Bone marrow (tissue), 2 donors: ENCODE data around the gene MOB3B.

ENCODE experiments used
- DNase-seq, 2 donors: peaks; one replicate each; lab custom pipeline; 2025; lab: John Stamatoyannopoulos, UW

The MOB3B gene

DNA sequence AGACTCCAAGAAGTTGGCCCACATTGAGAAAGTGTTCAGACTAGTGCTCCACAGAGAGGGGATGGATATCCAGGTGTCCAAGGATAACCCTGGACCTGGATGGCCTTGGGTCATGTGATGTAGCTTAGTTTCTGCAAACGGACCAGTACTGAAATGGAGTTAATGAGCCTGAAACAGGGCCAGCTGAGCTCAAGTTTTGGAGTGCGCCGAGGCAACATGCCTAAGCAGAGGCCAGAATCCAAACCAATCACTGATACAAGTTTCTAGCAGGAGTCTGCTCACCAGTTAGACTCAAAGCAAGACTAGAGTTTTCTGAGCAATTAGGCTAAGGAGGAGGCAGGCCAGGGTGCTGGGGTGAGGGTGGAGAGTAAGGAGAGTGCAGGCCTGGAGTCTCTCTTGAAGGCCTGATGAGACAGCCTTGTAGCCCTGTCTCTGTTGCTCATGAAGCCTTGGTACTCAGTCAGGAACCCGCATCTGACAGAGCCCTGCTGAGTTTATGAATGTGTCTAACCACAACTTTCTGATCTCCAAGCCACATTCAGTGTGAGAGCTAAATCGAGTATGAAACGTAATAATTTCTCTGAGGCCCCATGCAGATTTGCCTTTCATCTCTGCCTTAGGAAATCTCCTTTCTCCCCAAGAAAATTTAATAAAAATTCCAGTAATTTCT is 163.8 kb downstream of the MOB3B start:
- DNase-seq, result no peak

DNA sequence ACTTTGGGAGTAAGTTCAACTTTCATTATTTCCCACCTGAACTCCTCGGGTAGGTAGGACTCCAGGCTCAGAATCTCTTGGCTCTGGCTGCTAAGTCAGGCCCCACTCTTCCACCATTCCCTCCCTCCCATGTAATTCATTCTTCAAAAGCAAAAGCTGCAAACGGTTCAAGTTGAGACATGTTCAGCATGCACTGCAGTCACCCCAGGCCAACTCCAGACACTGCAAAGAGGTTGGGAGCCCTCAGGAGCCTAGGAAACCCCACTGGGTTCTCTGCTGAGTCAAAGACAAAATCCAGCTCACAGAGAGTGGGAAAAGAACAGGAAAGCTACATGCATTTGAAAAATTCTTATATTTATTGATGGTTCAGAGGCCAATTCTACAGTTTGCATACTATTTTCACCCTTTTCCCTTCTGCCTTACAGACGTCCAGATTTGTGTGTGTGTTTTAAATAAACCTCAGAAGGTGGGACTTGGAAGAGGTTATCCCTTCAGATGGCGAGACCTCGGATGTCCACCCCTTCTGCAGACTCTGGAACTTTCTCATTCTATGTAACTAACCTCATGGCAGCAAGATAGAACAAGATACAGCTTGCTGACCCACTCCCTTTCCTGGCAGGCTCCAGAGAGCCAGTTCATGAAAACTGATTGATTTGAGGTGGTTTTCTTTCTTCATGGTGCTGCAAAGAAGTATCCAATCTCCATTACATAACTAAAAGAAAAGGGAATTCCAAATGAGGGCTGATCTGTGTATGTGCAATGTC is 167.0 kb downstream of the MOB3B start:
- no peak for DNase-seq

DNA sequence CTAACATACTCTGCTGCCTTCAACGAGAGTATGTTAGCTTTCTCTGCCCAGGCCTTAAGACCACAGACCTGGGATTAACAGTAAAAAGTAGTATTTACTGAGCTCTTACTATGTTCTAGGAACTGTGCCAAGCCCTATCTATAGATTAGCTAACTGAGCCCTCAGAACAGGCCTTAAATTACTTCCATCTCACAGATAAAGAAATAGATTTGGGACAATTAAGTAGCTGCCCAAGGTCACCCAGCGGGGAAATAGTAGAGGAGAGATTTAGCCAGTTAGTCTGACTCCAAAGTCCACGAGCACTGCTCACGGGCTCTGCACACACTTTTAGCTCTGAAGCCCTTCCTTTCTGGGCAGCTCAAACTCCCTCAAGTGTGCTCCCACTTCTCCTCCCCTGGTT is 168.1 kb downstream of the MOB3B start:
- DNase-seq, result no peak

DNA sequence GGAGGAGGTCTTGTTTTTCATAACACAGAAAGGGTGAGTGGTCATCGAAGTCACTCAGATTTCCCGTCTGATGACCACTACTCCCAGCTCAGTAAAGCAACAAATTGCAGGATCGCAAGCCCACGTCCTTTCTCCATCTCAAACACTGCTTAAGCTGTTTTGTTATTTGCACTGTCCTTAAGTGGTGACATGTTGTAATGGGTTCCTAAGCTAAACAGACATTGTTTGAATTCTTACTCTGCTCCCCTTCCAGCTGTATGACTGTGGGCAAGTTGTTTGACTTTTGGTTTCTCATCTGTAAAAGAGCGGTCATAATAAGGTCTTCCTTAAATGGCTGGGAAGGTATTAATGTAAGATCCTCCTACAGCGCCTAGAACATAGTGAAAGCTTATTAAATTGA is 169.9 kb downstream of the MOB3B start:
- DNase-seq, result no peak

DNA sequence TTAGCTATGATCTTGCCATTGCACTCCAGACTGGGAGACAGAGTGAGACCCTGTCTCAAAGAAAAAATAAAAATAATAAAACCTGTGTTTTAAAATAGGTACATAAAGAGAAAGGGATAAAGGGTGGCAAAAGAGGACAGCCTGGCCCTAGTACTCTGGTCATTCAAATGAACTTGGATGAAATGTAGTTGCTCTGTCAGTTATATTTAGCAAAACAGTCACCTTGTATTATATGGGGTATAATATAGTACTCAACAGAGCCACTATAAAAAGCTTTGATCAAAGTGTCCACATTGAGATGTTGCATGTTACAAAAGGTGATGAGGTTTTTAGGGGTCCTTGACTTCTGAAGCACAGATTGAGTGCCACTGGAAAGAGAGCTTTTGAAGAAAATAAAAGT is 171.6 kb downstream of the MOB3B start:
- no peak for DNase-seq

DNA sequence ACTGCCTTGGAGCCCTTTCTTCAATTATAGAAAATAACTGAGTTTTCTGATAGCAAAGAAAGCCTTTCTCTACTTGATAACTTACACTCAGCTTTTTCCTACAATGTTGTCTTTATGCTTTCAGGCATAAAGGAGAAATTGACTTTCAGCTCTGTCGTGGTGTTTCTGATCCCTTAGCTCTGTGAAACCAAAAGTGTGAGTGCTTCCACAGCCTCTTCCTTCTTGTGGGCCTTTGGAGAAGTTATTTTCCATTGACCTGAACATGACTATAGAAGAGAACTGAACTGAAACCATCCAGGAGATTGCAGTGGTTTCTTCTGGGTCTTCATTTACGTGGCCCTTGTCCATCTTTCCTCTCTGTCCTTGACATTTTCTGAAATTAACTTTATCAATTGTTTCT is 173.2 kb downstream of the MOB3B start:
- no peak for DNase-seq

DNA sequence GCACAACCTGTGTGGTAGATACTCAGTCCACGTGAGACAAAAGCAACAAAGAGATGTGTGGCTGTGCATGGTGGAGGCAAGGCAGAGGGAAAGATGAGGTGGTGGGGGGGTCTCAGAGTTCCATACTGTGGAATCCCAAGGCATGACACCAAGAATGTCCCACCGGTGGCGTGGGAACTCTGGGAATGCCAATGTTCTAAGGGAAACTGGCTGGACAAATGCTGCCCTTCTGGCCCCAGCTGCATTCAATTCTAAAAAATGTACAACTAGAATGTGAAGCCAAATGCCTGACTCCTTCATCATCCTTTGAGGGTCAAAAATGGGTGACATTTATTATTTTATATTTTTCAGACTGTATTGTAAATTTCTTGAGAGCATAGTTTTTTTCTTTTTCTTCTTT is 174.4 kb downstream of the MOB3B start:
- no peak for DNase-seq

DNA sequence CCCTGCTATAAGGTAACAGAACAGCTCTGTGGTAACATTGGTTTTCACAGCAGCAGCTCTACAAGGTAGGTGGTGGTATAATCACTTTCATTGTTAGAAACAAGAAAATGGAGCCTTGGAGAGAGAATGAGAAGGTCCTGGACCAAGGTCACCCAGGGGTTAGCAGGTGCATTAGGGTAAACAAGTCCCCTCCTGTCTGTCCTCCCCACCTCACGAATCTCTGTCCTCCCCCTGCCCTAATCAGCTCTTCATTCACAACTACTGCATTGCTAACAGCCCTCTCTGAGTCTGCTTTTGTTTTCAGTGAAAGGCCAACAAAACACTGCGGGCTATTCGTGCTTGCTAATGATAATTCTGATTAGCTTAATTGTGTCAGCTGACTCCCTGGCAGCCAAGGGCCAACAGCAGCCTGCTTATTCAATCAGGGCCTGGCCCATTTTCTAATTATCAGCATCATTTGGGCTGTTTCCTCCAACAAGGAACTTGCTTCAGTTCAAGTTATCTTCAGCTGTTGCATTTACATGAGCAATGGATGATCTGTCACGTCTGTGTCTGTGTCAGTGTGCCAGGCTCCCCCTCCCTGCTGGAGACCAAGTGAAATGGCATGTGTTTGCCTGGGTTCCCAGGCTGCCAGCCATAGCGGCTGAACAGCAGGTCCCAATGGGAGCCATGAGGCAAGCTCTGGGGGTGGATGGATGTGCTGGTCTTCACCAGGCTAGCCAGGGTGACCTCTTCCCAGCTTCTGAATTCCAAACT is 176.0 kb downstream of the MOB3B start:
- DNase-seq, result no peak

DNA sequence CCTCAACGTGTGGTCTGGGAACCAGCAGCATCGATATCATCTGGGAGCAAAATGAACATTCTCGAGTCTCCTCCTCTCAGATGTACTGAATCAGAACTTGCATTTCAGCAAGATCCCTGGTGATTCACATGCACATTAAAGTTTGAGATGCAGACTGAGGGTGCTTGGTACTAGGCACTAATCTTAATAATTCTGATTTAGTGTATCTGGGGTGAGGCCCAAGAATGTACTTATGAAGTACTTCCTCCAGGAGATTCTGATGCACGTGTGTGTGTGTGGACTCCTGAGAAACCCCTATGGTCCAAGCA is 176.5 kb downstream of the MOB3B start:
- no peak for DNase-seq

DNA sequence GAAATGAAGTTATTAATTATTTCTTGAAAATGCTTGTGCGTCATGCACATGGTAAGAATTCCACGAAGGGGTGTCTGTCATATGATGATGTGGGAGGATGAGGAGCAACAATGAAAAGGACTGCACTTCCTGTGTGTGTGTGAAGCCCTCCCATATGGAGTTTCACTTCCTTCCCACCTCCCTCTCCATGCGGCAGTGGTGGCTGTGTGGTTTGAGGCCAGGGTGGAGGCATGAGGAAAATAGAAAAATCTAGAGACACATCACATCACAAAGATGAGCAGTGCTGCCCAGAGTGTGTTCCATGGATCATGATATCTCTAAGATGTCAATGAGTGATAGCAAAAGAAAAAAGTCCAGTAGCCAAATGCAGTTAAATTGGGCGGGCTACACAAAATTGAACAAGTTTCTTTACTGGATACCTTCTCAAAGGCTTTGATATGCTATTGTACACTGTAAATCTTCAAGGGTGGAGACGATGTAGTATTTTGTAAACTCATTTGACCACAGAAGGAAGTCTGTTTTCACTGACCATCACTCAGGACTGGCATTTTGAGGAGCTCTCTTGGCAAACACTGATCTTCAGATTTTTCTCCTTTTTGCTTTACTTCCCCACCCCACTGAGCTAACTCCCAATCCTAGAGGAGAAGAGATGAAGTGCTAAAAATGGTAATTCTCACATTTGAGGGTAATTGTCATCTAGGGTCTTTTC is 177.0 kb downstream of the MOB3B start:
- DNase-seq, result peak in 1 of 2 donors; percentile 11

DNA sequence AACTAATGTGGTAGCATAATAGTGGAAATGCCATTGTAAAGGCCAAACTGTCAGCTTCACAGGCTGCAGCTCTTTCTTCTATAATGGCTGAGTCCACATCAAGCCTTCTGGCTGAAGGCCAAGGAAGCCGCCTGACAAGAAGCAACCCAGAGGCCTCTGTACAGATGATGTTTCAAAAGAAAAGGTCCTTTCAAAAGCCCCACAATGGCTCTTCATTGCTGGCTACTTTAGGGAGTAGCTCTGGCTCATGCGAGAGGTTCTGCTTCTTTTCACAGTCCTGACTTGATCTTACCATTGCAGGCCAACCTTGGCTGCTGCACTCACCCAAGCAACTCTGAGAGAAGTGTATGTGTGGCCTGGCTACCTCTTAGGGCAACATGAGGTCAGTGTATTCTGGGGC is 178.2 kb downstream of the MOB3B start:
- DNase-seq, result no peak

DNA sequence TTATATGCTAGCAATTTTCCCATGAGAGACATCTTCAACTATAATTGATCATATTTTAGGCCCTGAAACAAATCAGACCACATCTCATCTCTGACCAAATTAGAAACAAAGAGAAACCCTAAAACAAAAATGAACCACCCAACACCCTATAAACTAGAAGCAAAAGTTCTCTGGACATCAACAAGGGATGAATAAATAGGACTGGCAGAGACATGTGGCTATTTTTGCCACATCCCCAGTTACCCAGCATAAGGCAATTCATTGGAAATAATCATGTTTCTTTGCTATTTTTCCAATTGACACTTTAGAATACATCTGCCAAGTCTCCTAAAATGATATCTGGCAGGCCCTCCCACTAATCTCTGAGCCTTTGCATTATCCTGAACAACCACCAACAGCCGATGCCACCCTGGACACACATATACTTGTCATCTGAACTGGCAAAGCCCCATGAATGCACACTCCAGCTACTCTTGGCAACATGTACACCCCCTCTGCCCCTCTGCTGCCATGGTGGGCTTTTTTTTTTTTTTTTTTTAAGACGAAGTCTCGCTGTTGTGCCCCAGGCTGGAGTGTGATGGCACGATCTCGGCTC is 179.1 kb downstream of the MOB3B start:
- no peak for DNase-seq

DNA sequence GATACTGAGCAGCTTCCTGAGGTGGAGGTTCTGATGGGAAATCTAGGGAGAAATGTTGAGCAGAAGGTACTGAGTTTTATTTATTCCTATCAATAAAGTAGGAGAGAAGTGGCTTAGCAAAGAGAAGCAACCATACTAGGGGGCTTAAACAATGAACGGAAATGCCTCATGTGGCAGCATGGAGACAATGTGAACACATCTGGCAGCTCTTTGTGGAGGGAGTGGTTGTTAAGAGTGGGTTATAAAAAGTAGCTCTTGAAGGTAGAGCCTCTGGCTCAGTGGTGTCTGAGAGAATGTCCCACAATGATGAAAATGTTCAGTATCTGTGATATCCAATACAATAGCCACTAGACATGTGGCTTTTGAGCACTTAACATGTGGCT is 179.9 kb downstream of the MOB3B start:
- no peak for DNase-seq

DNA sequence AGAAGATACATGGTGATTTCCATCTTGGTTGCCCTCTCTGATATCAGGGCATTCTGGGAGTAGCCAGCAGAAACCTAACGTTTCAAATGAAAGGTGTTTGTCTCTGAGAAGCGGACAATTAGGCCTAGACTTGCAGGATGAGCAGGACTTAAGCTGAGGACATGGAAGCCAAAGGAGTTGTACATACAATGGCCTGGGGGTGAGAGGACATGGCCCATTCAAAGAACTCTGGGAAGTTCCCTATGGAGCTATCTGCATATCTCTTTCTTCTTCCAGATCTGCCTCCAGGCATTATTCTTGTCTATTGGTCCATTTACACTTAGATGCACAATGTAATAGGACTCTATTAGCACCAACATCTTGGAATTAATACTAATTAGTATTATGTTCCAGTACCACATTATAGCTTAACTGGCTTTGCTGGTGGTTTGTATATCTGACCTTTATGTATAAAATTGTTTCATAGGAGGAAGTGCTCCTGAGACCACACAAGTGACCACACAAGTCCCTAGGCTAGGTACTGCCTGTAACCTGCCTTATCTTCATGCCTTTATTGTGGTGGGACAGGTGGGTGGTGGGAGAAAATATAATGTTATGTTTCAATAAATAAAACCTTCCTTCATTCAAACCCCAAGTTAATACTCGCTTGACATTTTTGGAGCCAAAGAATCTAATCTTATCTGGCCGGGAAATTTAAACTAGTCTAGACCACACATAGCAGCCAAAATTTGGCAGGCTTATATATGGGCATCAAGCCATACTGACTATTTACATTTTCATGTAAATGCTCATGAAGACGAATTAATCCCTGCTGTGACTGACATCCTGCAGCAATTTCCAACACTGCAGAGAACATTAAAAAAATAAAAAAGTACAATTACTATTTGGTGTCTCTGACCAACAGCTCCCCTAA is 180.6 kb downstream of the MOB3B start:
- DNase-seq, result no peak

DNA sequence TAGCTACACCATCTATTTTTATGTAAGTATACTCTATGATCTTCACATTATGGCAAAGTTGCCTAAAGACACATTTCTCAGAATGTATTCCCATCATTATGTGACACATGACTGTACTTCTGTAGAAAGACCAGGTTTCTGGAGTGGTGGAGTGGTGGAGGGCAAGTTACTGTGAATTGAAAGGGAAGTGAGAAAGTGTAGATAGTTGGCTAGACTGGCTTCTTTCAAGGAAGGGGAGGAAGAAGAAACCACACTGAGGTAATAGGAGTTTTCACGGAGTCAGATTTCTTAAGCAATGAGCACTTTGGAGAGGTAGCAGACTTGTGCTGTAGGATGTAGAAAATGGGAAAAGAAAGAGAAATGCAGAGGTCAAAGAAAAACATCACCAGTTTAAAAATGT is 181.7 kb downstream of the MOB3B start:
- DNase-seq, result no peak

DNA sequence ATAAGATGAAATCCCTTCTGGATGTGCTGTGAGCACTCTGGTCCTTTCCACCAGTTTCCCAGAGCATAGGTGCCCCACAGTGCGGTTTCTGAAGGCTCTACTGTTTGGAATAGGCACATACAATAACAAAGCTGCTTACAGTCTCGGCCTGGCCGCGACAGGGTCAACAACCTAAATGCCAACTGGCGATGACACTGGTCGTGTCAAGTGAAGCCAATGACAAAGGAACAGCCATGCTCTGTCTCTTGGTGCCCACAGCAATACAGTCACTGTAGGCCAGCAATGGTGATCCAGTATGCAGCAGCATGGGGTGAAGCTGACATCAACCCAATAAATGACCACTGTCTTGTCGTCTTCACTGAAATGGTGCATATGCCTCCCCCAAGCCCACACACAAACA is 184.8 kb downstream of the MOB3B start:
- no peak for DNase-seq

DNA sequence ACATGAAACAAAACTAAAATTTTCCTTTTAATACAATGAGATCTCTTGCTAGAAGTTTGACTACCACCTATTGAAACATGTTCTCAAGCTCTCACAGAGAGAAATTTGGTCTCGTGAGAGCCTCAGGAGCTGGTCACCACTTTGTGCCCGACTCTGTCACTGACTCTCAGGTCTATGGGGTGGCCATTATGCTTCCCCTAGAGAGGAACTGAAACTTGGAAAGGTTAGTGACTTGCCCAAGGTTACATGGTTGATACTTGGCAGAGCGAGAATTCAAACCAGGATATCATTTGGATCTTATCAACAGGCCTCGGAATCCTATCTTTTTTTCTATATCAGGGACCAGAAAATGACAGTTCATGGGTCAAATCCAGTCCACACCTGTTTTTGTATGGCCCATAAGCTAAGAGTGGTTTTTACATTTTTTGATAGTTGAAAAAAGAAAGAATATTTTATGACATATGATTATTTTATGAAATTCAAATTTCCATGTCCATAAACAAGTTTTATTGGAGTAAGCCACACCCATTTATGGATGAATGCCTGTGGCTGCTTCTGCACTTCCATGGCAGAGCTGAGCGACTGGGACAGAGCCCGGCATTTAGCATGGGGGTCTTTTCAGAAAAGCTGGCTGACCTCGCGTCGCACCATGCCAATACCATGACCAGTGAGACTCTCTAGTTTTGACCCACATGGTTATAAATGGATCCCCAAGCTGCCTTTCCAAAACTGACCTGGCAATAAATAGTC is 187.9 kb downstream of the MOB3B start:
- no peak for DNase-seq

DNA sequence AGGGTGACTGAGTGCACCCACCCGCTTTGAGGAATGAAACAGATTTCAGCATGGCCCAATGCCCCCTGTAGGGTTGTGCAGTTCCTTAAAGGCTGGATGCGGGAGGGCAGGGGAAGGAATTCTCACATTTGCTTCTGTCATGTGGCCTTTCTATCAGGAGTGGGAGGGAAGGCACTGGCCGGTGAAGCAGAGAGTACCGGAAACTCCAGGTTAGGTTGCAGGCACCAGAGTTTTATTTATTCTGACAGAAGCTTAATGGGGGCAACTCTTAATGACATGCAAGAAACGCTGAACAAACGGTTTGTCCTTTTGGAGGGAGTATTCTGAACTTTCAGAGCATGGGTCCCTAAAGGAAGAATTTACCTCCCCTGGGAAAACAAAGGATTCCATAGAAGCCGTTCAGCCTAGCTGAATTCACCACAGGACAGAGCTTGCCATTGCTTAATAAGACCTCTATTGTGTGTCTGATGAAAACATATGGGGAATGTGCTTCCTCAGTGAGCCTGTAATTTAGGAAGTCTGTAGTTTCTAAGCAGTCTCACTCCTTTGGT is 188.6 kb downstream of the MOB3B start:
- no peak for DNase-seq

DNA sequence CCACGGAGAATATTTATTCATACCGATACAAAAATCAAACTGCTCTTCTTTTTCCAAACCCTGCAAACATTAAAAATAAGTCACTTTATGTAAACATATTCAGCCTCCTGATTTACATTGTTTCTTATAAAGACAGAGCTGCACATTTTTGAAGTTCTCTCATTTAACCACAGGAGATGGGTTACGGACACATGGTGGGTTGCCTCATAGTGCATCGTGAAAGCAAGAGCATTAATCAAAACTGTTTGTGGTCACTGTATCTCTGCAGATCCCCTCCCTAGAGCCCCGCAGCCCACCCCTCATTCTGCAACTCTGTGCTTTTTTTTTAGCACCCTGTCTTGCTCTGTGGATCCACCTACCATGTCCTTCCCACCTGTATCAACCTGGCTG is 189.3 kb downstream of the MOB3B start:
- no peak for DNase-seq

DNA sequence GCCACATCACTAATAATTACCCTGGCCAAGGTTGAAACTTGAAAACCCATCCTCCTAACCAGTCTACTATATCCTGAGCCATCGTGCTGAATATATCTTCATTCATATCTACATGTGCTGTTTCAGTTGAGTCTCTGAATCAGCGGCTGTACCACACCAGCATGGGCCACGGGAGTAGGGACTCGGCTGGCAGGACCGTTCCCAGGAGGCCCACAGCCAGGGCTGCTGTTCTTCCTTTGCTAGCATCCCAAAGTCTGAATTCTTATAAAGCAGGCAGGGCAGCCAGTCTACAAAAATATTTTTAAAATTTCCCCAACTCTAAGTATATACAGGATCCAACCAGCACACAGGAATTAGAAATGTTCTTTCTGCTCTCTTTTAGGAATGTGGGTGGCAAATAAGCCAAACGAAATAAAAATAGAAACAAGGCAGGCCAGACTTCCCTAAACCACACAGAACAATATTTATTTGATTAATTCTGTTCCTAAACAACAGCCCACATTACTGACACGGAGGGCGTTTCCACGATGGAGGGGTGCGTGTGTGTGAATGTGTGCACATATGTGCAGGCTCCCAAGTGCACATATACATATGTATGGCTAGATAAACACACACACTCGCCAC is 189.8 kb downstream of the MOB3B start:
- DNase-seq, result no peak
